Neural cell (in vitro differentiated cells): ENCODE data around the gene CYP26A1. TPM values are rescaled to one million over a fixed set of nuclear protein-coding genes. Genes with fewer than 3 reads are reported as not detected.

Experiments used
- H2AFZ ChIP-seq: fragments of 200-600, 300-800 bp; sonication (generic), shearing (Covaris generic); 2 replicates; pipeline ENCODE4 v1.6.0; 2014; ENCODE audit warnings: low read depth, mild to moderate bottlenecking, antibody characterized with exemption, low read length, moderate library complexity
- H3F3A ChIP-seq: fragments of 200-600 bp; shearing (Covaris generic); 2 replicates; pipeline ENCODE4 v1.6.1; 2016; ENCODE audit warnings: mild to moderate bottlenecking, moderate library complexity, mixed read lengths, antibody characterized with exemption, low read length; ENCODE audit not compliant: insufficient read depth, poor library complexity, severe bottlenecking
- H3K27ac ChIP-seq: fragments of 200-600, 300-800 bp; sonication (generic), shearing (Covaris generic); 2 replicates; pipeline ENCODE4 v1.5.1; 2014; ENCODE audit warnings: mild to moderate bottlenecking, low read length, moderate library complexity
- H3K27me3 ChIP-seq: fragments of 300-800, 200-600 bp; sonication (generic), shearing (Covaris generic); 2 replicates; pipeline ENCODE4 v1.6.0; 2014; ENCODE audit warnings: mild to moderate bottlenecking, low read depth, low read length, moderate library complexity; ENCODE audit not compliant: insufficient read depth
- H3K36me3 ChIP-seq: fragments of 300-800, 200-600 bp; sonication (generic), shearing (Covaris generic); 2 replicates; pipeline ENCODE4 v1.5.1; 2014; ENCODE audit warnings: mild to moderate bottlenecking, antibody characterized with exemption, low read length, moderate library complexity; ENCODE audit not compliant: insufficient read depth
- H3K4me2 ChIP-seq: fragments of 300-800, 200-600 bp; sonication (generic), shearing (Covaris generic); 2 replicates; pipeline ENCODE4 v1.6.0; 2014; ENCODE audit warnings: mild to moderate bottlenecking, low read length
- H3K4me3 ChIP-seq: fragments of 300-800, 200-600 bp; sonication (generic), shearing (Covaris generic); 2 replicates; pipeline ENCODE4 v1.5.1; 2014; ENCODE audit warnings: mild to moderate bottlenecking, low read length, moderate library complexity
- H3K79me2 ChIP-seq: fragments of 200-600 bp; shearing (Covaris generic); replicated peaks from 2 replicates; pipeline ENCODE4 v1.6.0; 2014; ENCODE audit warnings: mild to moderate bottlenecking, low read length, moderate library complexity; ENCODE audit not compliant: insufficient read depth
- H3K9ac ChIP-seq: fragments of 300-800, 200-600 bp; sonication (generic), shearing (Covaris generic); 2 replicates; pipeline ENCODE4 v1.6.1; 2016; ENCODE audit warnings: mild to moderate bottlenecking, low read length, mixed read lengths
- H3K9me2 ChIP-seq: fragments of 200-600 bp; shearing (Covaris generic); 2 replicates; pipeline ENCODE4 v1.6.1; 2016; ENCODE audit warnings: mild to moderate bottlenecking, low read length, mixed read lengths; ENCODE audit not compliant: insufficient read depth
- H3K9me3 ChIP-seq: fragments of 200-600, 300-800 bp; sonication (generic), shearing (Covaris generic); 2 replicates; pipeline ENCODE4 v1.6.1; 2016; ENCODE audit warnings: mild to moderate bottlenecking, mixed run types, low read length, moderate library complexity, mixed read lengths
- H4K20me1 ChIP-seq: fragments of 200-600 bp; shearing (Covaris generic); 2 replicates; pipeline ENCODE4 v1.6.1; 2016; ENCODE audit warnings: mild to moderate bottlenecking, mixed run types; ENCODE audit not compliant: insufficient read depth
- CTCF ChIP-seq: fragments of 450-650 bp; IDR thresholded peaks from 2 replicates; pipeline ENCODE4 v1.5.1; 2014; ENCODE audit warnings: antibody characterized with exemption, mild to moderate bottlenecking, moderate library complexity; ENCODE audit not compliant: poor library complexity, severe bottlenecking
- EP300 ChIP-seq: fragments of 450-650 bp; conservative IDR thresholded peaks from 2 replicates; pipeline ENCODE4 v1.6.1; 2014; ENCODE audit warnings: antibody characterized with exemption, mild to moderate bottlenecking, moderate library complexity; ENCODE audit not compliant: poor library complexity, severe bottlenecking
- MXI1 ChIP-seq: fragments of 450-650 bp; conservative IDR thresholded peaks from 2 replicates; pipeline ENCODE4 v1.6.1; 2014; ENCODE audit warnings: antibody characterized with exemption, mild to moderate bottlenecking; ENCODE audit not compliant: poor library complexity, severe bottlenecking
- polyA plus RNA-seq: library from polyadenylated mRNA; depleted of rRNA; stranded (reverse); fragments of >200 nt; gene quantifications from 2 replicates; pipeline ENCODE4 v1.2.3, GENCODE V29; 2014
- TF ChIP-seq, protein P1 (sequence below): IDR thresholded peaks from 2 replicates; pipeline ENCODE4 v1.6.1; 2012; ENCODE audit warnings: borderline replicate concordance

Gene CYP26A1
- polyA plus RNA-seq, 1 donor from 2014 or later: 0.77 TPM

- Histone ChIP-seq H3F3A (no peaks in the 10 kb centered on the region), H4K20me1 (no peaks in the 10 kb centered on the region), H3K9me3 (peaks cover 6% of the 10 kb centered on the region), H3K27ac (no peak overlapping the region), H3K4me2 (no peak overlapping the region), H3K9ac (no peak overlapping the region), H2AFZ (no peak overlapping the region), H3K9me2 (no peaks in the 10 kb centered on the region), H3K4me3 (no peak overlapping the region), H3K36me3 (no peaks in the 10 kb centered on the region), H3K79me2 (no peaks in the 10 kb centered on the region), H3K27me3 (no peaks in the 10 kb centered on the region)
- TF ChIP-seq, protein P1, sequence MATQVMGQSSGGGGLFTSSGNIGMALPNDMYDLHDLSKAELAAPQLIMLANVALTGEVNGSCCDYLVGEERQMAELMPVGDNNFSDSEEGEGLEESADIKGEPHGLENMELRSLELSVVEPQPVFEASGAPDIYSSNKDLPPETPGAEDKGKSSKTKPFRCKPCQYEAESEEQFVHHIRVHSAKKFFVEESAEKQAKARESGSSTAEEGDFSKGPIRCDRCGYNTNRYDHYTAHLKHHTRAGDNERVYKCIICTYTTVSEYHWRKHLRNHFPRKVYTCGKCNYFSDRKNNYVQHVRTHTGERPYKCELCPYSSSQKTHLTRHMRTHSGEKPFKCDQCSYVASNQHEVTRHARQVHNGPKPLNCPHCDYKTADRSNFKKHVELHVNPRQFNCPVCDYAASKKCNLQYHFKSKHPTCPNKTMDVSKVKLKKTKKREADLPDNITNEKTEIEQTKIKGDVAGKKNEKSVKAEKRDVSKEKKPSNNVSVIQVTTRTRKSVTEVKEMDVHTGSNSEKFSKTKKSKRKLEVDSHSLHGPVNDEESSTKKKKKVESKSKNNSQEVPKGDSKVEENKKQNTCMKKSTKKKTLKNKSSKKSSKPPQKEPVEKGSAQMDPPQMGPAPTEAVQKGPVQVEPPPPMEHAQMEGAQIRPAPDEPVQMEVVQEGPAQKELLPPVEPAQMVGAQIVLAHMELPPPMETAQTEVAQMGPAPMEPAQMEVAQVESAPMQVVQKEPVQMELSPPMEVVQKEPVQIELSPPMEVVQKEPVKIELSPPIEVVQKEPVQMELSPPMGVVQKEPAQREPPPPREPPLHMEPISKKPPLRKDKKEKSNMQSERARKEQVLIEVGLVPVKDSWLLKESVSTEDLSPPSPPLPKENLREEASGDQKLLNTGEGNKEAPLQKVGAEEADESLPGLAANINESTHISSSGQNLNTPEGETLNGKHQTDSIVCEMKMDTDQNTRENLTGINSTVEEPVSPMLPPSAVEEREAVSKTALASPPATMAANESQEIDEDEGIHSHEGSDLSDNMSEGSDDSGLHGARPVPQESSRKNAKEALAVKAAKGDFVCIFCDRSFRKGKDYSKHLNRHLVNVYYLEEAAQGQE: no peak
- TF ChIP-seq MXI1 (no peak), EP300 (no peak), CTCF (no peak)
These were observed 52.9 kb downstream of the CYP26A1 start for GRCh38 chr10:93126483-93127052.

Other genes with a start within 250 kb of the CYP26A1 start
- gene EXOC6, start 225.4 kb upstream of the CYP26A1 start, polyA plus RNA-seq: 26.3 and 26.7 TPM in 2 replicates
- gene CYP26C1, start 13.1 kb upstream of the CYP26A1 start, polyA plus RNA-seq: not detected in 2 replicates